Kidney glomerular epithelial cell (primary cell): Measurements from ENCODE around the gene MTSS2.

Experiments used
- DNase-seq: peaks from one replicate; lab custom pipeline; 2025; lab: John Stamatoyannopoulos, UW

MTSS2 gene

DNA sequence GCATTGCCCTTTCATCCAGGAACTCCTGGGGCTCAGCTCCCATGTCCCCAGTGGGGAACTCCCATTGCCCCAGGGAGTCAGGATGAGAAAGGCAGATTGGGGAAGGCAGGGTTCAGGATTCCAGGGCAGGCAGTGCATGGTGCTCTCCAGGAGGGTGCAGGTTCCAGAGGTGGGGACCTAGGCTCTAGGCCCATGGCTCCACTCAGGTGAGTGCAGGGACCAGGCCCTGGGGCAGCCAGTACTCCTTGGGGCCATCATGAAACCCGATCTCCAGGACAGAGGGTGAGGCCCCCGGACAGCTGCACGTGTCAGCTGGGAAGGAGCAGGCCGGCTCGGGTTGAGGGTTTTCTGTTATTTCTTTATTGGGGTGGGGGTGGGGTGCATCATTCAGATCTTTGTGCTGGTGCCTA lies 1.3 kb upstream of the MTSS2 start:
- no peak for DNase-seq

DNA sequence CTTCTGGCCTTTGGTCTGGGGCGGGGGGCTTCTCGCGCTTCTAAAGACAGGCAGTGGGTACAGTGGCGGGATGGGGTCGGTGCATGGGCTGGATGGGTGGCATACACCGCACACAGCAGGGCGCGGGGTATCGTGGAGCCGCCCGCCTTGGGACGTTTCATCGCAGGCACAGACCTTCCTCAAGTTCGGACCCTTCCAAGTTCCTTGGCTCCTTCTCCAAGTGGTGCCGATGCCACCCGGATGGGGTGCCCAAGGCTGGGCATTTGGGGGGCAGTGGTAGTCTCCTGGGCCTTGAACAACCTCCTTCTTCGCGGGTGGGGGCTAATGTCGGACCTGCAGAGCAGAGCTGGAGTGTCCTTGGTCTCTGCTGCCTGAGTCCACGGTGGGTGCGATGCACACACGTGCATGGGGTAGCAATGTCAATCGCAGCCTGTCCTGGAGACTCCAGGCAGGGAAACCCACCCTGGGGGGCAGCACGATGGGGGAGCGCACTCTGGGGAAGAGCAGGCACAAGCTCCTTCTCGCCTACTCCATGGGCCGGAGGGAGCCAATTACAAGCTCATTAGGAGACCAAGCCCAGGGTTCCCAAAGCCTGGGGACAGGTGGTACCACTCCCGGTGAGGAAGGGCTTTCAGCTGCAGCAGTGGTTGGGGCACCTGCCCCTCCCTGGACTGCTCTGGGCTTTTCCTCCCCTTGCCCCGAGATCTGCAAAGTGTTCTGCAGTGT lies 686 bp upstream of the MTSS2 start:
- DNase-seq = no peak

DNA sequence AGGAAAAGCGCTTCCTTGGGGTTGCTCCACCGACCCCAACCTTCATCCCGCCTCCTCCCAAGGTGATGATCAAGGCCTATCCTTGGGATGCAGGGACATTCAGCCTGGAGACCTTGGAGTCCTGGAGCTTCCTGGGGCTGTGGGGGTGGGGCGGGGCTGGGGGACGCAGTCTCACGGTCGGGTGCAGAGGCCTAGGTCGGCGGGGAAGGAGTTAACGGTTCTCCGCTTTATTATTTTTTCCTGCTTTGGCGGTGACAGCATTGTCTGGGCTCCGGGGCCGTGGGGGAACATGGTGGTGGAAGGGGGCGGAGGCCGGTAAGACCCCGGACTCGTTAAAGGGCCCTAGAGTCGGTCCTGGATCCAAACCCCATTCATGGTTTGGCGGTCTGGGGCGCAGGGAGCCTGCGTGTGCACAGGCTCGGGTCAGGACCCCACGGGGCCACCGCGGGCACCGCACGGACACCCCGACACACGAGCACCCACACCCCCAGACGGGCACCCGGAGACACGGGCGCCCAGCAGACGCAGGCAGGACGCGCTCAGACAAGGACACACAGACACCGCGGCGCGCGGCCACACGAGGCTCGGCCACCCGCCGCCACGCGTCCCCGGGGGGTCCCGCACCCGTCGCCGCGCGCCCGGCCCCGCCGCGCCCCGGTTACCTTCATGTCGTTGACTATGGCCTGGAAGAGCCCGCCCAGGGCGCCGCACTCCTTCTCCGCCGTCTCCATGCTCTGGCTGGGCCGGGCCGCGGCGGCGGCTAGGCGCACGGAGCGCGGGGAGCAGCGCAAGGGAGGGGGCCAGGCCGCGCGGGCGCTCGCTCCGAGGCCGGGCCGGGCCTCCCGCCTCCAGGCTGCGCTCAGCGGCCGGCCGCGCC lies 554 bp downstream of the MTSS2 start:
- DNase-seq = no peak

DNA sequence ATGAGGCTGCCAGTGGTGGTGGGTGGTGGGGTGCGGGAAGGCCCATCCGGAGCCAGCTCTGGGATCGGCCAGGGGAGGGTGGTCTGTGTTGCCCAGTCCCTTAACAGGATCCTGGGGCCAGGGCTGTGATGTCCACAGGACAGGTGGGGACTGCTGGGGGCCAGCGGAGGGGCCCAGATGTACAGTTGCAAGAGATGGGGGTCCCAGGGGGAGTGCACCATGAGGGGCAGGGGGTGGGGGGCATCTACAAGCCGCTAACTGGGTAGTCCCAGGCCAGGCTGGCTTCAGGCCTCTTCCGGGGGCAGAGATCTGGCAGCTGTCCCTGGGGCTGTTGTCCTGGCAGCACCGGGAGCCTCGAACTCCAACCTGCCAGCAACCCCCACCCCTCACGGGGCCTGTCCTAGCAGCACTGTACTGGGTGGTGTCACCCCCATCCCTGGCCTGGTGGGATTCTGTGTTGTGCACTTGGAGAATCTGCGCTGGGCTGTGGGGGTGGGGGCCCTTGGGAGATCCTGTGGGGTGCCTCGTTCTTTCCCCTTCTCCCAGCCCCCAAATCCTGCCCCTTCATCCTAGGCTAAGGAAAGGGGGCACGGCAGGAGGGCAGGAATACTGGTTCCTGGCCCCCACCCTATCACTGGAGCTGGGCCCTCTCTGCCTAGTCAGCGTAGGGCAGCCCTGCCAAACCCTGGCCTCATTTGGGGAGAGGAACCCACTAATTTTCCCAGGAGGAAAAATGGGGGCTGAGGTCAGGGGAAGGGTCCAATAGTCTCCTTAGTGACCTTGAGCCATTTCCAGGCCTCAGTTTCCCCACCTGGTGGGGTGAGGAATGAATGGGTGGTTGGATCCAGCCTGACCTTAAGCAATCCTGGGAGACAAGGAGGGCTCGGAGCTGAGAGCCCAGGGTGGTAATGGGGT lies 1.4 kb downstream of the MTSS2 start:
- DNase-seq = no peak

DNA sequence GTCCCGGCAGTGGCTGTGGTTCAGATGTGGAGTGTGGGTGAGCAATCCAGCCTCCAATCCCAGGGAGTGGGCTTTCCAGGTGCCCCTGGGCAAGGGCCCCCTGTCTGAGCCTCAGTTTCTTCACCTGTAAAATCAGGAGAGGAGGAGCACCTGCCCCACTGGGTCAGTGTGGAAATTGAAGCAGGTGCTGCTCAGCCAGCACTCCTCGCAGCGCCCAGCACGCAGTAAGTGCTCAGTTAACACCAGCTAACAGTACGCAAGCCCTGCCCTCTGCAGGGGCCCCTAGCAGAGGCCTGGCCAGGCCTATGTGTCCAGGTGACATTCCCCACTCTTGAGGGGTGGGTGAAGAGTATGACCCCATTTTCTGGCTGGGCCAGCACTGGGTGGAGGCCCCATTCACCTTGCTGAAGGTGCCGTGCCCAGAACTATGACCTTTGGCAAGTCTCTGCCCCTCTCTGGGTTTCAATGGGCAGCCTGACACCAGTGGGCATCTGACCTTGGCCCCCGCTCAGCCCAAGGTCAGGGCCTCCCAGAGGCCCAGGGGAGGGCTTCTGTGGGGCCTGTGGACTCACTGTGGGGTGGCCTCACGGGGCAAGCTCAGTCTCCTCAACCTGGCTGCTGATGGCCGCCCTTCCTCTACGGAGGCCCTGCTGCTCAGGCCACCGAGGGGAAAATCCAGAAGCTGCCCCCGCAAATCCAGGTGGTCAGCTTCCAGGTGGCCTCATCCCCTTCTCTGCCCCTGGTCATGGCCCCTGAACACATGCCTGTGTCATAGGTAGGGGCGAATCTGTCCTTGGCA lies 2.5 kb downstream of the MTSS2 start:
- no peak for DNase-seq

DNA sequence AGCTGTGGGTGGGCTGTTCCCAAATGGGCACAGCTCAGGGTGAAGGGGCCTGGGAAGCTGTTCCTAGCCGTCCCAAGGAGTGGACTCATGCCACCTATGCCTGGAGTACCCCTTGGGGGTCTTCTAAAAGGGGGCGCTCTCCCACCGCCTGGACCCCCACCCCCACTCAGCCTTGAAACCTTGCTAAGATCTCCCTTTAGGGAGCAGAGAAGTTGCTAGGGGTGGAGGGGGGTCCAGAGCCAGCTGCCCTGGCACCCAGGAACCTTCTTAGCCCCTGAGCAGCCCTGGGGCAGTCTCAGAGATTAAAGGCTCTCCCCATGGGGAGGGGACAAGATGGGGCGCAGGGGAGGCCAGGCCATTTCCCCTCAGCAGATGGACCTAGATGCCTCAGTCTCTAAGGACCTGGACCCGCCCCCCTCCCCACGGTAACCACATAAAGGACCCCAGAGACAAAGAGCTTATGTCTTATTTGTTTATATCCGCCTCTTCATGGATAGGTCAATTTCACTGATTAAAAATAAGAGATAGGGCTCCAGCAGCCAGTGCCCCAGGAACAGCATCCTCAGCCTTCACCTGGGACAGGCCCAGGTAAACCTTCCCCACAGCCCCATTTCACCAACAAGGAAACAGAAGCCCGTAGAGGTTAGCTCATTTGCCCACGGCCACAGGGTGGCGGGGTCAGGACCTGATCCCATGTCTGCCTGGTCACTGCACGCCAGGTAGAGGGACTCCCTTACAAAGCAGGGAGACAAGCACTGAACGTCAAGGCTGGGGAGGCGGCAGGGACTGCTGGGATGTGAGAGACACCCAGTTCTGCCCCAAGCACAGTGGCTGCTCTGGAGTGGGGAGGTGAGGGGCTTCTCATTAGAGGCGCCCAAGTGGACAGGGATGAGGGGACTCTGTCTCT lies 3.4 kb downstream of the MTSS2 start:
- DNase-seq = no peak

DNA sequence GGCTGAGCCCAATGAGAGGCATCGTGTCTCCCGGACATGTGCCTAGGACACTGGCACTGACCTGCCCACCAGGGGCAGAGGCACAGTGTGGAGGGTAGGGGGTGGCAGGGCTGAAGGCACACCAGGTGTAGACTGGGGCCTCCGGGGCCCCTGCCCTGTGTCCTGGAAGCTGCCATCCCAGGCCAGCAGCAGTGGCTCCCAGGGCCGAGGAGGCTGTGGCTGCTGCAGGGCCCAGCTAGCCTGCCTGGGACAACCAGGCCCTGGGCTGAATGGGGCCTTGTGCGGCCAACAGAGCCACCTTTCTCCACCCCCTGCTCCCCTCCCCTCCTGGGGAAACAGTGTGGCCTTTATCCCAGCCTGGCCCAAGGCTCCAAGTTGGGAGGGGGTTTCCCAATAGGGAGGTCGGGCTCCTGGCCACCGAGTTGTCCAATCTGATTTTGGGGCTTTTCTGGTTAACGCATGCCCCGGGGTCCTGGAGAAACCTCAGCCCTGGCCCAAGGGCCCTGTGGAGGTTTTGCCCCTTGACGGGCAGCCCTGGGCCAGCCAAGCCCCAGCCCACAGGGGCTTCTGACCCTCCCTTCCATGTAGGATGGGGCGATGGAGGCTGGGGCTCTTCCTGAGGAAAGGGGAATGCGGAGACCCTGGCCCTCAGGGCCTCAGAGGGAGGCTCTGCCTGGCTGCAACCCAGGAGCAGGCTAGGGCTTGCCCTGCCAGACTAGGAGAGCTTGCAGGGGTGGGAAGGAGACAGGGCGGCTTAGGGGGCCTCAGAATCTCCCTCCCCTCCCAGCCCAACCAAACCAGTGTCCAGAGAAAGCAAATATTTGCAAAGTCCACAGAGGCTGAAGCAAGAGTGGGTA lies 4.2 kb downstream of the MTSS2 start:
- no peak for DNase-seq

DNA sequence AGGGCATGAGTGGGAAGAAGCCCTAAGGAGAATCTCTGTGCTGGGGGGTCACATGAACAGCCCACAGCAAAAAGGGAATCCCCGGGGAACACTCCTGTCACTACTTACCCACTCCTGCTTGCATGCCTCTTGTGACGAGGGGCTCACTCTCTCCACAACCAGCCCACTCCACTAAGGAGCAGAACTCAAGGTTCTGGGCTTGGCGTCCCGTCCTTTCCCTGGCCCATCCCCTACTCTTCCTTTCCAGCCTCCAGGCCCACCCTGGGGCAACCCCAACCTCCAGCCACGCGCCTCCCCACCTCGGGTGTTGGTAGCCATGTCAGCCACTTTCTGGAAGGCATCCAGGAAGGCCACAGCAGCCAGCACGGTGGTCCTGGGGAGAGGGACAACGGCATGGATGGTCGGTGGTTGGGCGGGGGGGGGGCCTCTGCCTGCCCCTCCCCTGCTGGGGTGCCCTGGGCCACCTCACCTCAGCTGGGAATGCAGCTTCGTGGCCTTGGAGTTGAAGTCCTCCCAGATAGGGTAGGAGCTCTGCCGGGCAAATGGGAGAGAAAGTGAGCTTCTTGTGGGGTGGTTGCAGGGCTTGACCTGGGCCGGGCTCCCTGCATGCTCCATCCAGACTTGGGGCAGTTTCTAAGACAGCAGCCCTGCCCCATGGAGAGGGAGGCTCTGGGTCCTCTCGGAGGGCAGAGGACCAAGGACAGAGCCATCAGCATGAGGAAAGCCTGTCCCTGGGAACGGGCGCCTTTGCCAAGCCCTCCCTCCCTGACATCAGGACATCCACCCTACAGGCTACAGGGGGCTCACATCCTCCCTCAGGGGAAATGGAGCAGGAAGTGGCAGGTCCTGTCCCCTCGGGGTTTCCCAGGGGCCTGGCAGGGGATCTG lies 5.1 kb downstream of the MTSS2 start:
- DNase-seq = no peak

DNA sequence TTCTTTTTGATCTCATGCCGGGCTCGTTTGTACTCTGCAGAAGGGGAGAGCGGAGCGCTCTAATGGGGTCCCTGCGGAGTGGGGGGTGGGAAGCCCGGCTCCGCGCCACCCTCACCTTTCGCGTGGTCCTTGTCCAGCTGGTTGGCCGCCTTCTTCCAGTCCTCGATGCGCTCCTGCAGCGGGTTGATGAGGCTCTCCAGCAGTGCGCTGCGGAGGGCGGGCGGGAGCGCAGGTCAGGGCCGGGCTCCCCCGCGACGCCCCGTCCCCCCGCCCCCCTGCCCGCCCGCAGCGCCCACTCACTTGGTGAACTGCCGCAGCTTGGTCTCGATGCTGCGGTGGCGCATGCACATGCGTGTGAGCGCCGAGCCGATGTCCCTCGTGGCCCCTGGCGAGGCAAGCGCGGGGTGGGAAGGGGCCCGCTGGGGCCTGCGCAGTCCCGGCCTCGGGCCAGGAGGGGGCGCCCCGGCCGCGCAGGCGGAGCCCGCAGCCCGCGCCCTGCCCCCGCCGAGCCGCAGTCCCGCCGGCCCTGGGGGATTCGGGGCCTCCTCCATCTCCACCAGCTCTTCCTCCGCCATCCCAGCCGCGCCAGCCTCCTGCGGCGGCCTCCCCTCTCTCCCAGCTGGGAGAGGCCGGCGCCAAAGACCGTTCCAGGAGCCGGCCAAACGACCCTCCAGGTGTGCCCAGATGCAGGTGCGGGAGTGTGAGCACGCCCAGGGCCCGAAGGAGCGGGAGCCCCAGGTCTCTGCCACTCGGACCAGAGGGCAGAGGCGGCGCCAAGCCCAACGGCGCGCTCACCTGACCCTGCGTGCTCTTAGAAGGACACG lies 6.0 kb downstream of the MTSS2 start:
- no peak for DNase-seq

DNA sequence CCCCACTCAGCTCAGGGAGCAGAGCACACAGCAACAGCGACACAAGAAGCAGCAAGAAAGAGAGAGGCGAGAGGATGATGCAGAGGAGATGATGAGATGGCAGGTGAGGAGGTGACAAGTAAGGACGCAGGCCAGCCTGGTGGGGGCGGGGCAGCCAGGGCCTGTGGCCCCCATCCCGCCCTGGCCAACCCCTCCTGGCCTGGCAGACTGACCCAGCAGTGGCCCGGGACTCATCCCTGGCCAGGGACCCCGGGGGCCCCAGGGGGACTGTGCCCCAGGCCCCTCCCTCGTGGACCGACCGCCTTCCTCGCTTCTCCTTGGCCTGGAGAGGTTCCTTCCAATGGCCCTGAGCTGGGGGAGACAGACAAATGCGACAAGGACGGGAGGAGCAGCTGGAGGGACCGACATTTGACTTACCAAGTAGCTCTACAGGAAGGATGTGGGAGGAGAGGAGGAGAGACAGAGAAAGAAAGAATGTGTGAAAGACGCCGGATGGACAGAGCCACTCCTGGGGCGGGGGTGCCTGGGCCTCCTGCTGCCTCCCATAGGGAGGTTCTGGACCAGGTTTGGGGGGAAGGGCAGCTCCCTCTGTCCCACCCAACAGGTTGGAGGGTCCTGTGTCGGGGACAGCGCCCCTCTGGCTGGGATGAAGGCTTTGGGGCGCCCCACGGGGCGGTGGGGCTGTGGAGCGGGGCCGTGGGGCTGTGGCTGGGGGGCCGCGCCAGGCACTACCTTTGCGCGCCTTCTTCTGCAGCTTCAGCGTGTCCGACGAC lies 6.8 kb downstream of the MTSS2 start:
- no peak for DNase-seq

DNA sequence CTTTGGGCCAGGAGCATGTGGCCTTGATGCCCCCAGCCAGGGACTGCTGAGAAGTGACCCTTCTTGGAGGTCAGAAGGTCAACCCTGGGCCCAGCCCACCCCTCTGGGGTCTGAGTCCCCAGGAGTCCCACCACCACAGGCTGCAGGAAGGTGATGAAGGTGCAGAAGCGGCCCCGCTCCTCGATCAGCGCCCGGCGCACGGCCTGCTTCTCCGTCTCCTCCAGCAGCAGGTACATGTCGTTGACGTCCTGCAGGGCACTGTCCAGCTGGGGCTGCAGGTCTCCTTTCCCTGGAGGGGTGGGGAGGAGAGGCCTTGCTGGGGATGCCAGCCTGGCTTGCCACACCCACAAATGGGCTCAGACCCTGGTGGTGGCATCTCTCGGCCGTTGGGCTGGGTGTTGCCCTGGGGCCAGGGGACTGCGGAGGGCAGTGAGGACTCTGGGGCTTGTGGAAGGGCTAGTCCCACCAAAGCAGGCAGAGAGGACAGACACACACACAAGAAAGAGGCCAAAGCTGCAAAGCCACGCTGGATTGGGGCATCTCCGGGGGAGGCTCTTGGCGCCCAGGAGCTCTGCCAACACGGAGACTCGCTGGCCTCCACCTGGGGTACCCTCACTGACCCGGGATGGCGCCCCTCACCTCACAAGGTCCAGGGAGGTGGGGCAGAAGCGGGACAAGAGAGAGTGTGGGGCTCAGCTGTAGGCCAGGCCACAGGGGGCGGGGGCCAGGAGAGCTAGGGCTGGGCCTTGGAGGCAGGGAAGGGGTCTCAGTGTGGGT lies 7.5 kb downstream of the MTSS2 start:
- no peak for DNase-seq

DNA sequence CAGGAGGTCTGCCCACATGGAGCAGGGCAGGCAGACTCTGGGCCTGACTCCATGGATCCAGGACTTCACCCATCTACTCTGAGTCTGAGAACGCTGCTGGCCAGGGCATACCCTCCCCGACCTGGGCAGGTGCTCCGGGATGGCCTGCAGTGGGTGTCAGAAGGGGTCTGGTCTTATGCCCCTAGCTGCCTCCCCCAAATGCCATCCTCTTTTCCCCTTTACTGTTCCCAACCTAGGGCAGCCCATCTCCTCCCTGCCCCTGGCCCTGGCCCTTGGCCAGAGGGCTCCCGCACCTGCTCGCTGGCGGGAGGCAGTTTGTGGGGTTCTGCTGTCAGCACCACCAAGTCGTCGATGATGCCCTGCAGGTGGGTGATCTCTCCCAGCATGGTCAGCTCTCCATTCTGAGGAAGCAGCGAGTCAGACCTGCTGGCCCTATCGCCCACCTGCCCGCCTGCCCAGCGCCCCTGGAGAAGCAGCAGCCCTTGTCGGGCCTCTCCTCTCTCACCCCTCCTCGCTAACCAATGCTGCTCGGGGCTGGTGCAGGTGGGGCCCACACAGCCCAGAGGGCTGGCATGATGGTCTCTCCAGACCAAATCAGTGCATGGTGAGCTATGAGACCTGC lies 8.2 kb downstream of the MTSS2 start:
- no peak for DNase-seq

DNA sequence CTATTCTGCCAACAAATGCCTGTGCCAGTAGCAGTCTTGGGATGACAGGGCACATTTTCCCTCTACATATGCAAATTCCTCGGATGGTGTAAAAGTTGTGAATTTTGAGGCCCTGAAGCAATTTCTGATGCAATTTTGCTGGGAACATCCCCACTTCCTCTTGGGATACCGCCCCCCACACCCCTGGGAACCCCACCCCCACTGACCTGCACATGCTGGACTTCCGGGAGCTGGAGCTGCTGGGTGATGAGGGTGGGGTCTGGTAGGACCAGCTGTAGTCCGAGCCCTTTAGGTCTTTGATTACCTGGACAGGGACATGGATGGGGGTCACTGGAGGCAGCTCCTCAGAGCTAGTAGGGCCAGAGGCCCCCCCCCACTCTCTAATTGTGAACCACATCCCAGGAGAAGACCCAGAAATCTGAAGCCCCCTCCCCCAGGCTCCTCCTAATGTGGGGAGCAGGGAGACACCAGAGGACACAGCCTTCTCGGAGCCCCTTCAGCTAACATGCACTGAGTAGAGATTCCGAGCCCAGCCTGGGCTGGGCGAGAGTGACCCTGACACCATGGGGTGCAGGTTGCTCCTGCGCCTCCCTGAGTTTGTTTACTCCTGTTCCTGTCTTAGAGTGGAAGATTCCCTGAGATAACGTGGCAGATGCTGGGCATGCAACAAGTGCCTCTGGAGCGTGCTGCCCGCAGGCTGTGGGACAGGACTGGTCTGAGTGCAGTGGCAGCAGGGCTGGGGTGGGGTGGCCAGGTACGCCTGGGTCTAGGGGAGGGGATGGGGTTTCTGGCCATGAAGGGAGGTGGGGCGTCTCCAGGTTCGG lies 9.0 kb downstream of the MTSS2 start:
- no peak for DNase-seq

DNA sequence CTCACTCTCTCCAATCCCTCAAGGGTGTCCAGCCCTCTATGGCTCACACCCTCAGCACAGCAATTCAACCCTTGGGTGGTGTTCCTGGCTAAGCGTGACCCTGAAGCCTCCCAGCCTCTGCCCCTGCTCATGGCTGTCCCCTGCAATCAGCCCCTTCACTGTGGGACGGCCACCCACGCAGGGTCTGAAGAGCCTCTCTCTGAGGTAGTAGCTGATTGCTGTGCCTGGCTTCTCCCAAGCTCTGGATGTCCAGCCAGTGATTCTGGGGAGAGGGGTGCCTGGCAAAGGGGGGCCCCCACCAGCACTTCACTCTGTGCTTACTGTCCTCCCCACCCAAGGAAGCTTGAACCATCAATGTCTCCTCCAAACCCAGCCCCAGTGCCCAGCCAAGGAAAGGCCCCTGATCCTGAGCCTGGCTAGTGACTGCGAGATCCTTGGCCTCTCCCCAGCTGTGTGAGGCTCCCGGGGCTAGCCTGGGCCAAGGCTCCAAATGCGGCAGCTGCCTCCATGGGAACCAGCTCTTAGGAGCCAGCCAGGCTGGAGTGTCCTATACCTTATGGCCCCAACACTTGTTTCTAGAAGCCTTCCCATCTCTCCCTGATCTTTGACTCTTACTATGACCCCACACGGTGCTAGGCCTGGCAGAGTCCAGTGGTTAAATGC lies 9.9 kb downstream of the MTSS2 start:
- DNase-seq = no peak
